ENCODE results near the gene ARL8A. TPM values are rescaled to one million over a fixed set of nuclear protein-coding genes. Genes with fewer than 3 reads are reported as not detected.

The ARL8A gene
- total and polyA plus RNA-seq, 9 donors, result 27.4 to 41.9 (median 38.7) TPM

DNA sequence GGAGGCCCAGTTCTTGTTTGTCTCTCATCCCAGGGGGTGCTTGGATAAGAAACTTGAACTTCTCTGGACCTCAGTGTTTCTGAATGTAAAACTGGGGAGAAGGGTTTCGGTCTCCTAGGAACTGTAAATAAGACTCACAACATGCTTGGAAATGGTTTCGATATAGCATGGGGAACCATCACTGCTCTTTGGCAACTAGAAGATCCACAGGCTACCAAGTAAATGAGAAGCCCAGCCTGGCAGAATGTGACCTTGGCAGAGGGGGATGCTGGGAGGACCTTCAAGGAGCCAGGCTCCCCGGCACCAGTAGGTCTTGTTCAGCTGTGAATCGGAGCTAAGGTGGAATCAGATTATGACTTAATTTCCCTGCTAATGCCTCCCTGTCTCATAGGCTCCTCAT lies 3.7 kb downstream of the ARL8A start:
- no peak for DNase-seq
- Histone ChIP-seq H3K27ac (ENCODE audit: low read length) (no peak overlapping the region), H3K36me3 (ENCODE audit: control insufficient read depth, insufficient read depth, low read length) (peaks cover 26% of the 10 kb centered on the region), H3K9me3 (replicated peaks; ENCODE audit: control insufficient read depth, low read depth, low read length) (no peaks in the 10 kb centered on the region), H3K27me3 (ENCODE audit: control insufficient read depth, insufficient read depth, low read length) (no peaks in the 10 kb centered on the region), H3K4me3 (ENCODE audit: low read length) (no peak overlapping the region), H3K4me1 (ENCODE audit: control insufficient read depth, insufficient read depth, low read length) (peaks cover 22% of the 10 kb centered on the region)
- WGBS (ENCODE audit: insufficient coverage), result 90% methylated on average over 3 of the region's 4 CpGs

- no peaks in the 10 kb centered on the region for H3K27me3 ChIP-seq (ENCODE audit: control insufficient read depth, insufficient read depth, low read length)
- H3K4me3 ChIP-seq (ENCODE audit: low read length), result no peak overlapping the region
- peaks cover 19% of the 10 kb centered on the region for H3K4me1 ChIP-seq (ENCODE audit: control insufficient read depth, insufficient read depth, low read length)
- 67% methylated on average over 3 of the region's 15 CpGs for WGBS (ENCODE audit: insufficient coverage)
- DNase-seq, result peak; percentile 73
- no peaks in the 10 kb centered on the region for H3K9me3 ChIP-seq (replicated peaks; ENCODE audit: control insufficient read depth, low read depth, low read length)
- peaks cover 56% of the 10 kb centered on the region for H3K36me3 ChIP-seq (ENCODE audit: control insufficient read depth, insufficient read depth, low read length)
- H3K27ac ChIP-seq (ENCODE audit: low read length), result no peak overlapping the region
These were observed 9.3 kb downstream of the ARL8A start for GRCh38 chr1:202135221-202135721.

GRCh38 chr1:202134645-202135172 lies 9.8 kb downstream of the ARL8A start:
- Histone ChIP-seq H3K4me1 (ENCODE audit: control insufficient read depth, insufficient read depth, low read length) (peaks cover 22% of the 10 kb centered on the region), H3K9me3 (replicated peaks; ENCODE audit: control insufficient read depth, low read depth, low read length) (no peaks in the 10 kb centered on the region), H3K4me3 (ENCODE audit: low read length) (no peak overlapping the region), H3K27me3 (ENCODE audit: control insufficient read depth, insufficient read depth, low read length) (no peaks in the 10 kb centered on the region), H3K27ac (ENCODE audit: low read length) (no peak overlapping the region), H3K36me3 (ENCODE audit: control insufficient read depth, insufficient read depth, low read length) (peaks cover 56% of the 10 kb centered on the region)
- DNase-seq, result no peak
- WGBS (ENCODE audit: insufficient coverage), result 84% methylated on average over 11 of the region's 13 CpGs

DNA sequence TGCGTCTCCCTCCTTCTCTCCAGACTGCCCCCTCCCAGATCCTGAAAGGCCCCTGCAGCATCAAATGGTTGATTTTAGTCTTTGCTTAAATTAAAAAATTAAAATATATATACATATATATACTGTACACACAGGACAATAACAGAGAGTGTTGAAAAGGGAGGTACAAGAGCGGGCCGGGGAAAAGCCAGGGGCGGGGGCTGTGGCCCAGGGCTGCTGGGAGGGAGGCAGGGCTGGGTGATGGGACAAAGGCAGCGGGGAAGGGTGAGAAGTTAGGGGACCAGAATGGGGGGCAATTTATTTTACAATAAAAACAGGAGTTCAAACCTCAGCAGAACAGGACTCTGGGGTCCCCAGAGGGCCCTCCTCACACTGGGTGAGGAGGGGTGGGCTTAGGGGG lies 10.5 kb downstream of the ARL8A start:
- WGBS (ENCODE audit: insufficient coverage), result no CpG with 5 or more reads among the region's 5 CpGs
- H3K27ac ChIP-seq (ENCODE audit: low read length), result no peak overlapping the region
- H3K36me3 ChIP-seq (ENCODE audit: control insufficient read depth, insufficient read depth, low read length), result peaks cover 56% of the 10 kb centered on the region
- no peak overlapping the region for H3K4me3 ChIP-seq (ENCODE audit: low read length)
- H3K27me3 ChIP-seq (ENCODE audit: control insufficient read depth, insufficient read depth, low read length), result no peaks in the 10 kb centered on the region
- DNase-seq, result no peak
- H3K4me1 ChIP-seq (ENCODE audit: control insufficient read depth, insufficient read depth, low read length), result peaks cover 22% of the 10 kb centered on the region
- no peaks in the 10 kb centered on the region for H3K9me3 ChIP-seq (replicated peaks; ENCODE audit: control insufficient read depth, low read depth, low read length)

DNA sequence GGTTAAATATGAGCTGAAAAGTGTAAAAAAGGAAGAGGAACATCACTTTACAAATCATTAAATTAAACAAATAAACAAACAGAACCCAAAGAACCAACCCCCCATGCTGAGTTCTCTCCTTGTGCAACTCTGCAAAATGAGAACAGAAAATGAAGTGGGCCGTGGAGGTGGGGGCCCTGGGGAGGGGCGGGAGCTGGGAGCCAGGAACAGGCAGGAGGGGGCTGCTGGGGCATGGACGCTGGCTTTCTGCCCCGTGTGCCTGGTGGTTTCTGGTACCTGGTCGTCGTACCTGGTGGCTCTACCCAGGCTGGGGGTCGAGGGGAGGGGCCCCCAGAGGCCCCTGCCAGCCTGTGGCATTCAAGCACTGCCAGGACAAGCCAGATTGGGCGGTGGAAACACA lies 11.0 kb downstream of the ARL8A start:
- Histone ChIP-seq H3K27ac (ENCODE audit: low read length) (no peak overlapping the region), H3K36me3 (ENCODE audit: control insufficient read depth, insufficient read depth, low read length) (peaks cover 56% of the 10 kb centered on the region), H3K4me1 (ENCODE audit: control insufficient read depth, insufficient read depth, low read length) (peaks cover 22% of the 10 kb centered on the region), H3K9me3 (replicated peaks; ENCODE audit: control insufficient read depth, low read depth, low read length) (no peaks in the 10 kb centered on the region), H3K27me3 (ENCODE audit: control insufficient read depth, insufficient read depth, low read length) (no peaks in the 10 kb centered on the region), H3K4me3 (ENCODE audit: low read length) (no peak overlapping the region)
- 80% methylated on average over 7 of the region's 8 CpGs for WGBS (ENCODE audit: insufficient coverage)
- no peak for DNase-seq

DNA sequence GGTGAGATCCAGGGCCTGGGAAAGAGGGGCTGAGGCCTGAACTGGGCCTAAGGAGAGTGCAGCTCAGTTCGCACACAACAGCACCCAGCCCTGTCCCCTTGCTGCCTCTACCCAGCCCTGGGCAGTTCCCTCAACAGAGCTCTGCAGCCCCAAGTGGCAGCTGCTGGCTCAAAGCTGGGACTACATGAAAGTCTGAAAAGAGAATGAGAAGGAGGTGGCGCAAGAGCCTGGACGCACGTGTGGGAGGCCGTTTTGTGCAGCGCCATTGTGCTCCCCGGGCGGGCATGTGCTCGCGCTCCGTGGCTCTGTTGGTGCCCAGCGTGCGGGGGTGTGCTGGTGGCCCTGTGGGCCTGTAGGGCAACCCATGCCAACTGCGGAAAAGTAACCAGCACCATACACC lies 11.5 kb downstream of the ARL8A start:
- no peak for DNase-seq
- Histone ChIP-seq H3K9me3 (replicated peaks; ENCODE audit: control insufficient read depth, low read depth, low read length) (no peaks in the 10 kb centered on the region), H3K27me3 (ENCODE audit: control insufficient read depth, insufficient read depth, low read length) (no peaks in the 10 kb centered on the region), H3K4me3 (ENCODE audit: low read length) (no peak overlapping the region), H3K4me1 (ENCODE audit: control insufficient read depth, insufficient read depth, low read length) (peaks cover 22% of the 10 kb centered on the region), H3K36me3 (ENCODE audit: control insufficient read depth, insufficient read depth, low read length) (peaks cover 51% of the 10 kb centered on the region), H3K27ac (ENCODE audit: low read length) (peak overlapping the region; percentile 62)
- WGBS (ENCODE audit: insufficient coverage), result 86% methylated on average over 11 of the region's 14 CpGs

GRCh38 chr1:202131956-202132821 lies 12.3 kb downstream of the ARL8A start:
- Histone ChIP-seq H3K9me3 (replicated peaks; ENCODE audit: control insufficient read depth, low read depth, low read length) (no peaks in the 10 kb centered on the region), H3K27me3 (ENCODE audit: control insufficient read depth, insufficient read depth, low read length) (no peaks in the 10 kb centered on the region), H3K36me3 (ENCODE audit: control insufficient read depth, insufficient read depth, low read length) (peaks cover 44% of the 10 kb centered on the region), H3K27ac (ENCODE audit: low read length) (peak overlapping the region; percentile 62), H3K4me1 (ENCODE audit: control insufficient read depth, insufficient read depth, low read length) (peaks cover 22% of the 10 kb centered on the region), H3K4me3 (ENCODE audit: low read length) (no peak overlapping the region)
- 30% methylated on average over 9 of the region's 12 CpGs for WGBS (ENCODE audit: insufficient coverage)
- peak; percentile 76 for DNase-seq

DNA sequence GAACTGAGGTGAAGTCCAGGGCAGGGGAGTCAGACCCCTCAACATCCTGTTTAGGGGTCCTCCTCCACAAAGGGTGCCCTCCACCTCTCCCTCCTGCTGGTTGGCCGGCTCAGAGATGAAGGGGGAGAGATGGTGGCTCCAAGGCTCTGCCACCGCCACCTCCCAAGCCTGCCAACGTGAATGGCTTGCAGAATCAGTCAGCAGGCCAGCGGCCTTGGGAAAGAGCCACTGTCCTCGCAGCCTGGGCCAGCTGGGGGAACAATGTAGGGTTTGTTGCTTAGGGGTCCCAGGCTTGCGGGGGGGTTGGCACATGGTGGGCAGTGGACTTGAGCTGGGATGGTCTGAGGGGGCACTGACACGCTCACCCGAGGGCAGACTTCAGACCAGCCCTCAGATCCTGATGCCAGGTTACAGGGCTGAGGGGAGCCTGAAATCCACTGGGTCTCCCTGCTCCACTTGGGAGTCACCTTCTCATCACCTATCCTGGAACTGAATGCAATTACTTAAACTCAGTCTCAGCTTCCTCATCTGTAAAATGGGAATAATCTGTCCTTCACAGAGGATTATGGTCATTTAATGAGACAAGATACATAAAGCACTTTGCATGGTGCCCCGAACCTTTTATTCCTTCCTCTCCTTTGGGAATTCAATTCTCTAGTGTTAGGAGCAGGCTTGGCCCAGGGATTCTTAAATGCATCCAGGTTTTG lies 13.6 kb downstream of the ARL8A start:
- peaks cover 22% of the 10 kb centered on the region for H3K4me1 ChIP-seq (ENCODE audit: control insufficient read depth, insufficient read depth, low read length)
- peaks cover 39% of the 10 kb centered on the region for H3K36me3 ChIP-seq (ENCODE audit: control insufficient read depth, insufficient read depth, low read length)
- H3K4me3 ChIP-seq (ENCODE audit: low read length), result no peak overlapping the region
- 73% methylated on average over 6 of the region's 9 CpGs for WGBS (ENCODE audit: insufficient coverage)
- H3K9me3 ChIP-seq (replicated peaks; ENCODE audit: control insufficient read depth, low read depth, low read length), result no peaks in the 10 kb centered on the region
- no peak overlapping the region for H3K27ac ChIP-seq (ENCODE audit: low read length)
- DNase-seq, result no peak
- H3K27me3 ChIP-seq (ENCODE audit: control insufficient read depth, insufficient read depth, low read length), result no peaks in the 10 kb centered on the region

GRCh38 chr1:202130297-202130721 lies 14.2 kb downstream of the ARL8A start:
- no peaks in the 10 kb centered on the region for H3K9me3 ChIP-seq (replicated peaks; ENCODE audit: control insufficient read depth, low read depth, low read length)
- no peak overlapping the region for H3K27ac ChIP-seq (ENCODE audit: low read length)
- H3K27me3 ChIP-seq (ENCODE audit: control insufficient read depth, insufficient read depth, low read length), result no peaks in the 10 kb centered on the region
- no peak overlapping the region for H3K4me3 ChIP-seq (ENCODE audit: low read length)
- peaks cover 34% of the 10 kb centered on the region for H3K36me3 ChIP-seq (ENCODE audit: control insufficient read depth, insufficient read depth, low read length)
- WGBS (ENCODE audit: insufficient coverage), result 43% methylated on average over 6 of the region's 11 CpGs
- DNase-seq, result peak; percentile 39
- peaks cover 22% of the 10 kb centered on the region for H3K4me1 ChIP-seq (ENCODE audit: control insufficient read depth, insufficient read depth, low read length)
